CD4-positive, alpha-beta T cell treated with Interleukin-17A for 4 hours (primary cell): ENCODE results near the gene HDX.
"Not testable (repeated sequence)": the region's sequence is repeated elsewhere in the genome, so short reads cannot be mapped to it uniquely, and the experiment has no call there.

Experiments used
- DNase-seq: peaks from one replicate; pipeline ENCODE4 v3.0.0-alpha.2; 2020; ENCODE audit warnings: mixed read lengths

The HDX gene, protein sequence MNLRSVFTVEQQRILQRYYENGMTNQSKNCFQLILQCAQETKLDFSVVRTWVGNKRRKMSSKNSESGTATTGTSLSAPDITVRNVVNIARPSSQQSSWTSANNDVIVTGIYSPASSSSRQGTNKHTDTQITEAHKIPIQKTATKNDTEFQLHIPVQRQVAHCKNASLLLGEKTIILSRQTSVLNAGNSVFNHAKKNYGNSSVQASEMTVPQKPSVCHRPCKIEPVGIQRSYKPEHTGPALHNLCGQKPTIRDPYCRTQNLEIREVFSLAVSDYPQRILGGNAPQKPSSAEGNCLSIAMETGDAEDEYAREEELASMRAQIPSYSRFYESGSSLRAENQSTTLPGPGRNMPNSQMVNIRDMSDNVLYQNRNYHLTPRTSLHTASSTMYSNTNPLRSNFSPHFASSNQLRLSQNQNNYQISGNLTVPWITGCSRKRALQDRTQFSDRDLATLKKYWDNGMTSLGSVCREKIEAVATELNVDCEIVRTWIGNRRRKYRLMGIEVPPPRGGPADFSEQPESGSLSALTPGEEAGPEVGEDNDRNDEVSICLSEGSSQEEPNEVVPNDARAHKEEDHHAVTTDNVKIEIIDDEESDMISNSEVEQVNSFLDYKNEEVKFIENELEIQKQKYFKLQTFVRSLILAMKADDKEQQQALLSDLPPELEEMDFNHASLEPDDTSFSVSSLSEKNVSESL

DNA sequence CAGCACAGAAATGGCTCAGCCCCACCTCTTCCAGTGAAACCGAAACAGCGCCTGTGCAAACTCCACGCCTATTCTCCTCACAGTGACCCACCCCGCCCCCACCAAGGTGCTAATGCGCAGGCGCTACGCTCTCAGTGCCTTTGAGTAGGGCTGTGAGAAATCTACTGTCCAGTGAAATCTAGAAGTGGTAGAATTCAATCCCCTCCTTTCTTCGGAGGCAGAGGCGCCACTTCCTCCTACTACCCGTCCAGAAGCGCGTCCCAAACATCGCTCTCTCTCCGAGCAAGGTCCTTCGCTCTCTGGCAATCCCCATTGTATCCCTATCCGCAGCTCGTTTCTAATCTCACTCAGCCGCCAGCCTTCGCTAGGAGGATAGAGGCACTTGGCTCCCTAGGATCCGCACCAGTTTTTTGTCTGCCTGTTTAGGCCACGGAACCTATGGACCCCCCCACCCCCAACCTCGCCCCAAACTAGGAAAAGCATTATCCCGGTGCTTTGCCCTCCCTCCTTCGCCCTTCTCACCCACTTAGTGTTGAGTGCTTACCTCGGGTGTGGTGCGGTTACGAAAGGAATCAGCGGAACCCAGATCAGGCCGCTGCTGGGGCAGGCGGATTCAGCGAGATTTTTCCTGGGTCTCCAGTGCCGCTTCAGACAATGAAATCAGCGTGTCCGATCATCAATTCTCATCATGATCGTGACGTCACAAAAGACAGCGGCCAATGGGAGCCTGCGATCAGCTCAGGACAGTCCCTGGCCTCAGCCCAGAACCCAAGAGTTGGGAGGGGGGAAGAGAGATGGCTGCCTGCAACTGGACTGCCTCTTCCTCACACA, at the start of gene HDX:
Gene HDX, minus strand, starts transcription at position 656 of the 831 bp plus-strand sequence. CDS start 27,056 bp downstream, outside the sequence.
- DNase-seq, result peak; percentile 61

GRCh38 chrX:84541315-84541714, 39.1 kb upstream of the HDX start:
- not testable (repeated sequence) for DNase-seq

DNA sequence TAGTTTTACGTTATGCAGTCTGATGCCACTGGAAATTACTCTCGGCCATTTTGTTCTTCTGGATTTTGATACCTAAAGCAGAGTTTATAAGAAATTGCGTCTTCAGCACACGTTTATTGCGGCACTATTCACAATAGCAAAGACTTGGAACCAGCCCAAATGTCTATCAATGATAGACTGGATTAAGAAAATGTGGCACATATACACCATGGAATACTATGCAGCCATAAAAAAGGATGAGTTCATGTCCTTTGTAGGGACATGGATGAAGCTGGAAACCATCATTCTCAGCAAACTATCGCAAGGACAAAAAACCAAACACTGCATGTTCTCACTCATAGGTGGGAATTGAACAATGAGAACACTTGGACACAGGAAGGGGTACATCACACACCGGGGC, 35.4 kb upstream of the HDX start:
- not testable (repeated sequence) for DNase-seq

DNA sequence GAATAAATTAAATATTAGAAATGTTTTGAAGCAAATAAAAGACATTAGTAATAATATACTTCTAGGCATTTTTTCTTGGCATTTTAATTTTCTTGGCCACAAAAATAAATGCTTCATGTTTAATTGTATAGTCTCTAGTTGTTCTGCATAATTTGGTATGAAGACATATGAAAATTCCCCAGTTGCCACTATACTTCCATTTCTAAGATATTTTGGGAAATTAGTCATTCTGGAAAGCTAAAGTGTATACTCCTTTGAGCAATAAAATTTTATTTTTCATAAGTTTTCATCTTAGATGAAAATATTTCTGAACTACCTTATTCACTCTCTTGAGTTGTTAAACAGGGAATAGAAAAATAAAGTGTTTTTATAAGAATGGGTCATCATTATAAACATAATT, 13.8 kb downstream of the HDX start:
- DNase-seq, result no peak

- DNase-seq, result no peak
Measured at GRCh38 chrX:84487365-84488353, 14.6 kb downstream of the HDX start.

GRCh38 chrX:84479086-84479485, 23.2 kb downstream of the HDX start:
- no peak for DNase-seq

DNA sequence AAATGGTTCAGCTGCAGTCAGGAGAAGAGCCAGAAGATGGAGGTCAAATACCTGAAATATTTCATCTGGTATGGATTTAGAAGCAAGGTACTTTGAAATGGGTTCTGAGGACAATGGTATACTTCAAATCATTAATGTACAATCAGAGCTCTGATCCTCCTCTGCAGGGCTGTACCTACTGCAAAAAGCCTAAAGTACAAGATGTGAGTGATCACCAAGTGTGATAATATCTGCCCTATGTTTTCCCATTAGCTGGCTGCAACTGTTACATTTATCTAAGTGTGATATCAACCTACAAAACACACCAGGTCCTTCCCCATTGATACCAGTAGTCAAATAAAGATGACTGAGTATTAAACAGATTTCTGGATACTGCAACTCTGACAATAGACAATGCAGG, 25.1 kb downstream of the HDX start:
- DNase-seq, result no peak

GRCh38 chrX:84475596-84475995, 26.7 kb downstream of the HDX start:
- no peak for DNase-seq

DNA sequence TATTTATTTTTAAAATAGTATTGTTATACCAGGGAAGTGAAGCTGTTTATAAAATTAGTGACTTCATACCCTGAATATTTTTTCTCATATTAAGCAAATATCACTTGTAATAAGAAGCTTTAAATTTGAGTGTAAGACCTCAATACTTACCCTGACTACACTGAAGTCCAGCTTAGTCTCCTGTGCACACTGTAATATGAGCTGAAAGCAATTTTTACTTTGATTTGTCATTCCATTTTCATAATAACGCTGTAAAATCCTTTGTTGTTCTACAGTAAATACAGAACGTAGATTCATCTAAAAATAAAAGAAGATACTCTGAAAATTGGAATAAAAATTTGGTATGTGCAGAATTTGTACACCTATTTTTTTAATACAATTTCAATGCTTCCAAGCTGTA, 27.2 kb downstream of the HDX start:
- no peak for DNase-seq

GRCh38 chrX:84469226-84469625, 33.0 kb downstream of the HDX start:
- DNase-seq, result no peak

DNA sequence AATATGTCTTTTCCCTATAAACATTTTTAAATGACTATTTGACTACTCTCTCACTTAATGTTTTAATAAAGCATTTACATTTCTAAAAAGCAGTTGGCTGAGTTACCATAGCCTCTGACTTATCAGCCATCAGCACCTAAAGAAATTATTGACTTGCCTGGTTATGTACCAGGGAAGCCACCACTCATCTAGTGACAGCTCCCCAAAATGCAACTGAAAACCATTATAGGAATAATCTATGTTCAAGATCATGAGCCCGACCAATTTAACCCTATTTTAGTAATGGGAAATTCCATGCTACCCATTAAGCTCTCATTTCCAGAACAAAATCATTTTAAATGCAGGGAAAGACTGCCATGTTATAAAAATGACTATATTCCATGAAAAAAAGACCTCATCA, 34.4 kb downstream of the HDX start:
- no peak for DNase-seq

GRCh38 chrX:84453351-84454246, 48.7 kb downstream of the HDX start:
- DNase-seq, result no peak

GRCh38 chrX:84441143-84441542, 61.1 kb downstream of the HDX start:
- DNase-seq, result no peak

GRCh38 chrX:84415140-84415539, 87.1 kb downstream of the HDX start:
- DNase-seq, result no peak

DNA sequence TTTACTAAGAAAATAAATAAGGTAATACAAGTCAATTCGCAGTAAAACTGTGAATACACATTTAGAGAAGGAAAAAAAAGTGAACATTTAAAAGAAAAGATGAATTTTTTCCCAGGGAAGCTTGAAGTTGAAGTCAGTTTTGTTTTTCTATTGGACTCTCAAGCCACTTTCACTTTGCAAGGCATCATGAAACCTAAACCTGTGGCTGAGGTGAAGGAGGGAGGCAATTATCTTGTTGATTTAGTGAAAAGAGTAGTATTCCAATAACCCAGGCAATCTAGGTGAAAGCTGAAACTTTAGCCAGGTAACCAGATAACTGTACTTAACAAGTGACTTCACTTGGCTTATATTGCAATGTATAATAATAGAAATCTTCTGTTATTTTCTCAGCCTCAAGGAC, 138.6 kb downstream of the HDX start:
- no peak for DNase-seq

- no peak for DNase-seq
Measured at GRCh38 chrX:84363051-84363450, 139.2 kb downstream of the HDX start.

- no peak for DNase-seq
Measured at GRCh38 chrX:84362184-84362838, 139.9 kb downstream of the HDX start.

- DNase-seq, result no peak
Measured at GRCh38 chrX:84358271-84358670, 144.0 kb downstream of the HDX start.

GRCh38 chrX:84357296-84357695, 145.0 kb downstream of the HDX start:
- DNase-seq, result no peak

GRCh38 chrX:84340968-84341367, 161.3 kb downstream of the HDX start:
- DNase-seq, result no peak
